Measurements from ENCODE around the gene SCYL1.

DNA sequence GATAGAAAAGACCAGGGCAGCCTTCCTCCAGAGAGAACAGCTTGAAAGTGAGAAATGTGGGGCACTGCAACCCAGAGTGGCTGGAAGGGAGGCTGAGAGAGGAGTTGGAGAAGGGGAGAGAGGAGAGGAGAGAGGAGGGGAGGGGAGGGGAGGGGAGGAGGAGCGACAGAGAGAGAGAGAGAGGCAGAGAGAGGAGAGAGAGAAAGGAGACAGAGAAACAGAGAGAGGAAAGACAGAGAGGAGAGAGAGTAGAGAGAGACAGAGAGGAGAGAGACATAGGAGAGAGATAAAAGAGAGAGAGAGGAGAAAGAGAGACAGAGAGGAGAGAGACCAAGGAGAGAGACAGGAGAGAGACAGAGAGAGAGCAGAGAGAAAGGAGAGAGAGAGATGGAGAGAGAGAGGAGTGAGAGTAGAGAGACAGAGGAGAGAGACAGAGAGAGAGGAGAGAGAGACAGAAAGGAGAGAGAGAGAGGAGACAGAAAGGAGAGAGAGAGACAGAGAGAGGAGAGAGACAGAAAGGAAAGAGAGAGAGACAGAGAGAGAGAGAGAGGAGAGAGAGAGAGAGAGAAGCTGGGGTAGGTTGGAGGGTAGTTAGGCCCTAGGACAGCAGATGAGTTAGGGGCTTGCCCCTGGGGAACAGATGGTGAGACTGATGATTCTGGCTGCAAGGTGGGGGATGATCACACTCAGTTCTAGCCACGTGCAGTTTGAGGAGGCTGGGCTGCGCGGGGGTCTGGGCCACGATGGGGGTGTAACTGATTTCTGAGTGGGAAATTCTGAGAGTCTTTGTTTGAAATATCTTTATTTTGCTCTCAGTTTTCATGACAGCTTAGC, 8.5 kb upstream of the SCYL1 start:
- TF ChIP-seq, protein P1, sequence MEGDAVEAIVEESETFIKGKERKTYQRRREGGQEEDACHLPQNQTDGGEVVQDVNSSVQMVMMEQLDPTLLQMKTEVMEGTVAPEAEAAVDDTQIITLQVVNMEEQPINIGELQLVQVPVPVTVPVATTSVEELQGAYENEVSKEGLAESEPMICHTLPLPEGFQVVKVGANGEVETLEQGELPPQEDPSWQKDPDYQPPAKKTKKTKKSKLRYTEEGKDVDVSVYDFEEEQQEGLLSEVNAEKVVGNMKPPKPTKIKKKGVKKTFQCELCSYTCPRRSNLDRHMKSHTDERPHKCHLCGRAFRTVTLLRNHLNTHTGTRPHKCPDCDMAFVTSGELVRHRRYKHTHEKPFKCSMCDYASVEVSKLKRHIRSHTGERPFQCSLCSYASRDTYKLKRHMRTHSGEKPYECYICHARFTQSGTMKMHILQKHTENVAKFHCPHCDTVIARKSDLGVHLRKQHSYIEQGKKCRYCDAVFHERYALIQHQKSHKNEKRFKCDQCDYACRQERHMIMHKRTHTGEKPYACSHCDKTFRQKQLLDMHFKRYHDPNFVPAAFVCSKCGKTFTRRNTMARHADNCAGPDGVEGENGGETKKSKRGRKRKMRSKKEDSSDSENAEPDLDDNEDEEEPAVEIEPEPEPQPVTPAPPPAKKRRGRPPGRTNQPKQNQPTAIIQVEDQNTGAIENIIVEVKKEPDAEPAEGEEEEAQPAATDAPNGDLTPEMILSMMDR (IDR thresholded peaks at IDR 0.05): no peak
- no peak for TF ChIP-seq POLR2A (IDR thresholded peaks at IDR 0.05)
